Measurements from ENCODE around the gene FSD1. TPM values are rescaled to one million over a fixed set of nuclear protein-coding genes. Genes with fewer than 3 reads are reported as not detected.

The FSD1 gene
- total and polyA plus RNA-seq, 9 of the 15 experiments (the other 6 are each of a cell fraction or from before 2014, with no cell fraction given): 0.11 to 1.9 (median 0.94) TPM; not detected in 1

DNA sequence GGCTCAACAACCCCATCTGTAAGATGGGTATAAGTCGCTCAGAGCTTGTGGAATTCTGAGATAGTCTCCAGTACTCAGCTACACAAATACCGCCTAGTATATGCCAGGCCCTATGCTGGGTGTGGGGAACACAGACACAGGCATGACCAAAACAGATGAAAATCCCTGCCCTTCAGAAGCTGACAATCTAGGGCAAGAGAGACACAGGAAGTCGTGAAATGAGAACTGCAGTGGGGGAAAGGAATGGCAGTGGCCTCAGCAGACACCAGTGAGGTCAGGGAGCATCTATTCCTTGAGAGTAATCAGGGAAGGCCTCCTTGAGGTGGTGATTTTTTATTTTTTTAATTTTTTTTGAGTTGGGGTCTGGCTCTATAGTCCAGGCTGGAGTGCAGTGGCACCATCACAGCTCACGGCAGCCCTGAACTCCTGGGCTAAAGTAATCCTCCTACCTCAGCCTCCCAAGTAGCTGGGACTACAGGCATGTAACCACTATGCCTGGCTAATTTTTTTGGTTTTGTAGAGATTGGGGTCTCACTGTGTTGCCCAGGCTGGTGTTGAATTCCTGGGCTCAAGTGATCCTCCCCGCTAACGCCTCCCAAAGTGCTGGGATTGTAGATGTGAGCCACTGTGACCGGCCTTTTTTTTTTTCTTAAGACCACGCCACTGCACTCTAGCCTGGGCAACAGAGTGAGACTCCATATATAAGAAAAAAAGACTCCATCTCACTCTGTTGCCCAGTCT is 5.4 kb upstream of the FSD1 start:
- BruUV-seq (replicated peaks): no TSS peak
- peaks cover 3 to 23% of the 10 kb centered on the region in 2 experiments; a peak in 4 of 5 replicates for H3K4me1 ChIP-seq (replicated peaks in 1 of 2; ENCODE audit: control insufficient read depth in 2 of 2, insufficient read depth in 2 of 2, low read length in 2 of 2)
- H3K4me3 ChIP-seq: no peak overlapping the region
- intact Hi-C loops (cut with micrococcal nuclease) (no loop called here), in situ Hi-C loops (cut with MboI) (no loop called here)
- CTCF ChIA-PET (ENCODE audit: low intra/inter-chr PET ratio): no interaction called here
- DNase-seq (ENCODE audit: extremely low read depth in 1 of 4, low spot score in 3 of 4): no peak
- no peak for FAIRE-seq
- WGBS (ENCODE audit: insufficient coverage, low coverage, missing lambda C conversion rate): 44% methylated on average over 7 of the region's 8 CpGs
- peaks cover 3 to 8% of the 10 kb centered on the region in 2 experiments; a peak in 2 of 5 replicates for H3K27me3 ChIP-seq (ENCODE audit: control insufficient read depth in 2 of 2, insufficient read depth in 2 of 2, low read length in 2 of 2)
- H3K9ac ChIP-seq (ENCODE audit: insufficient read depth in 1 of 2, low read depth in 2 of 2, low read length in 2 of 2): no peak overlapping the region
- H4K20me1 ChIP-seq (replicated peaks; ENCODE audit: control insufficient read depth, insufficient read depth, low read length): no peaks in the 10 kb centered on the region
- H2AFZ ChIP-seq (ENCODE audit: low read depth, low read length): no peak overlapping the region
- H3K9me3 ChIP-seq (replicated peaks; ENCODE audit: control insufficient read depth, insufficient read depth, low read depth, low read length): no peaks in the 10 kb centered on the region
- H3K79me2 ChIP-seq (ENCODE audit: control insufficient read depth, insufficient read depth, low read length): no peaks in the 10 kb centered on the region
- no peaks in the 10 kb centered on the region for H3K36me3 ChIP-seq (ENCODE audit: control insufficient read depth, insufficient read depth, low read length)
- no peak overlapping the region for H3K27ac ChIP-seq (ENCODE audit: extremely low read depth, low read depth, low read length)
- H3K9me1 ChIP-seq (ENCODE audit: control insufficient read depth, insufficient read depth, low read length): no peaks in the 10 kb centered on the region
- no peak for ATAC-seq
- H3K4me2 ChIP-seq (ENCODE audit: insufficient read depth, low read length): no peak overlapping the region
- POLR2A ChIA-PET: interaction anchor here (0.6 to 0.9 kb wide), 2 partner anchors 10 to 58 kb away, joined by 3 to 4 read pairs; no protein-coding TSS in a partner anchor
- TF ChIP-seq RBM15 (IDR thresholded peaks at IDR 0.05; ENCODE audit: insufficient read depth, low read length) (no peak), IRF2 (CRISPR knock-in tag; IDR thresholded peaks at IDR 0.05) (no peak), NEUROD1 (IDR thresholded peaks at IDR 0.05; ENCODE audit: borderline replicate concordance, low read depth, low read length, partially characterized antibody) (no peak), KAT8 (IDR thresholded peaks at IDR 0.05; ENCODE audit: low read depth) (no peak), GABPB2 (CRISPR knock-in tag; conservative IDR thresholded peaks at IDR 0.05) (no peak), ZNF311 (CRISPR knock-in tag; IDR thresholded peaks at IDR 0.05) (no peak), ZFP1 (CRISPR knock-in tag; IDR thresholded peaks at IDR 0.05) (no peak), TBL1XR1 (IDR thresholded peaks at IDR 0.05; ENCODE audit: low read length in 2 of 2) (no peak), ZNF764 (CRISPR knock-in tag; IDR thresholded peaks at IDR 0.05; ENCODE audit: low read depth) (no peak), BCOR (IDR thresholded peaks at IDR 0.05) (peak; percentile 93)
- TF ChIP-seq, protein P1, sequence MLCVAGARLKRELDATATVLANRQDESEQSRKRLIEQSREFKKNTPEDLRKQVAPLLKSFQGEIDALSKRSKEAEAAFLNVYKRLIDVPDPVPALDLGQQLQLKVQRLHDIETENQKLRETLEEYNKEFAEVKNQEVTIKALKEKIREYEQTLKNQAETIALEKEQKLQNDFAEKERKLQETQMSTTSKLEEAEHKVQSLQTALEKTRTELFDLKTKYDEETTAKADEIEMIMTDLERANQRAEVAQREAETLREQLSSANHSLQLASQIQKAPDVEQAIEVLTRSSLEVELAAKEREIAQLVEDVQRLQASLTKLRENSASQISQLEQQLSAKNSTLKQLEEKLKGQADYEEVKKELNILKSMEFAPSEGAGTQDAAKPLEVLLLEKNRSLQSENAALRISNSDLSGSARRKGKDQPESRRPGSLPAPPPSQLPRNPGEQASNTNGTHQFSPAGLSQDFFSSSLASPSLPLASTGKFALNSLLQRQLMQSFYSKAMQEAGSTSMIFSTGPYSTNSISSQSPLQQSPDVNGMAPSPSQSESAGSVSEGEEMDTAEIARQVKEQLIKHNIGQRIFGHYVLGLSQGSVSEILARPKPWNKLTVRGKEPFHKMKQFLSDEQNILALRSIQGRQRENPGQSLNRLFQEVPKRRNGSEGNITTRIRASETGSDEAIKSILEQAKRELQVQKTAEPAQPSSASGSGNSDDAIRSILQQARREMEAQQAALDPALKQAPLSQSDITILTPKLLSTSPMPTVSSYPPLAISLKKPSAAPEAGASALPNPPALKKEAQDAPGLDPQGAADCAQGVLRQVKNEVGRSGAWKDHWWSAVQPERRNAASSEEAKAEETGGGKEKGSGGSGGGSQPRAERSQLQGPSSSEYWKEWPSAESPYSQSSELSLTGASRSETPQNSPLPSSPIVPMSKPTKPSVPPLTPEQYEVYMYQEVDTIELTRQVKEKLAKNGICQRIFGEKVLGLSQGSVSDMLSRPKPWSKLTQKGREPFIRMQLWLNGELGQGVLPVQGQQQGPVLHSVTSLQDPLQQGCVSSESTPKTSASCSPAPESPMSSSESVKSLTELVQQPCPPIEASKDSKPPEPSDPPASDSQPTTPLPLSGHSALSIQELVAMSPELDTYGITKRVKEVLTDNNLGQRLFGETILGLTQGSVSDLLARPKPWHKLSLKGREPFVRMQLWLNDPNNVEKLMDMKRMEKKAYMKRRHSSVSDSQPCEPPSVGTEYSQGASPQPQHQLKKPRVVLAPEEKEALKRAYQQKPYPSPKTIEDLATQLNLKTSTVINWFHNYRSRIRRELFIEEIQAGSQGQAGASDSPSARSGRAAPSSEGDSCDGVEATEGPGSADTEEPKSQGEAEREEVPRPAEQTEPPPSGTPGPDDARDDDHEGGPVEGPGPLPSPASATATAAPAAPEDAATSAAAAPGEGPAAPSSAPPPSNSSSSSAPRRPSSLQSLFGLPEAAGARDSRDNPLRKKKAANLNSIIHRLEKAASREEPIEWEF (CRISPR knock-in tag; IDR thresholded peaks at IDR 0.05): no peak
- TF ChIP-seq, protein P2, sequence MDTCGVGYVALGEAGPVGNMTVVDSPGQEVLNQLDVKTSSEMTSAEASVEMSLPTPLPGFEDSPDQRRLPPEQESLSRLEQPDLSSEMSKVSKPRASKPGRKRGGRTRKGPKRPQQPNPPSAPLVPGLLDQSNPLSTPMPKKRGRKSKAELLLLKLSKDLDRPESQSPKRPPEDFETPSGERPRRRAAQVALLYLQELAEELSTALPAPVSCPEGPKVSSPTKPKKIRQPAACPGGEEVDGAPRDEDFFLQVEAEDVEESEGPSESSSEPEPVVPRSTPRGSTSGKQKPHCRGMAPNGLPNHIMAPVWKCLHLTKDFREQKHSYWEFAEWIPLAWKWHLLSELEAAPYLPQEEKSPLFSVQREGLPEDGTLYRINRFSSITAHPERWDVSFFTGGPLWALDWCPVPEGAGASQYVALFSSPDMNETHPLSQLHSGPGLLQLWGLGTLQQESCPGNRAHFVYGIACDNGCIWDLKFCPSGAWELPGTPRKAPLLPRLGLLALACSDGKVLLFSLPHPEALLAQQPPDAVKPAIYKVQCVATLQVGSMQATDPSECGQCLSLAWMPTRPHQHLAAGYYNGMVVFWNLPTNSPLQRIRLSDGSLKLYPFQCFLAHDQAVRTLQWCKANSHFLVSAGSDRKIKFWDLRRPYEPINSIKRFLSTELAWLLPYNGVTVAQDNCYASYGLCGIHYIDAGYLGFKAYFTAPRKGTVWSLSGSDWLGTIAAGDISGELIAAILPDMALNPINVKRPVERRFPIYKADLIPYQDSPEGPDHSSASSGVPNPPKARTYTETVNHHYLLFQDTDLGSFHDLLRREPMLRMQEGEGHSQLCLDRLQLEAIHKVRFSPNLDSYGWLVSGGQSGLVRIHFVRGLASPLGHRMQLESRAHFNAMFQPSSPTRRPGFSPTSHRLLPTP (IDR thresholded peaks at IDR 0.05; ENCODE audit: borderline replicate concordance, extremely low read depth, insufficient read length): no peak
- TF ChIP-seq, protein P3, sequence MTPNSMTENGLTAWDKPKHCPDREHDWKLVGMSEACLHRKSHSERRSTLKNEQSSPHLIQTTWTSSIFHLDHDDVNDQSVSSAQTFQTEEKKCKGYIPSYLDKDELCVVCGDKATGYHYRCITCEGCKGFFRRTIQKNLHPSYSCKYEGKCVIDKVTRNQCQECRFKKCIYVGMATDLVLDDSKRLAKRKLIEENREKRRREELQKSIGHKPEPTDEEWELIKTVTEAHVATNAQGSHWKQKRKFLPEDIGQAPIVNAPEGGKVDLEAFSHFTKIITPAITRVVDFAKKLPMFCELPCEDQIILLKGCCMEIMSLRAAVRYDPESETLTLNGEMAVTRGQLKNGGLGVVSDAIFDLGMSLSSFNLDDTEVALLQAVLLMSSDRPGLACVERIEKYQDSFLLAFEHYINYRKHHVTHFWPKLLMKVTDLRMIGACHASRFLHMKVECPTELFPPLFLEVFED (CRISPR knock-in tag; conservative IDR thresholded peaks at IDR 0.05): no peak
